ENCODE measurements around the gene TSPAN18. TPM values are rescaled to one million over a fixed set of nuclear protein-coding genes. Genes with fewer than 3 reads are reported as not detected.
A peak's percentile ranks its signal among the peaks of the same experiment; 100 is the strongest.

TSPAN18 gene
- total and polyA plus RNA-seq, 9 donors, result 2.1 to 35.3 (median 14.4) TPM

- TF ChIP-seq EP300 (IDR thresholded peaks at IDR 0.05), result no peak
- TF ChIP-seq CTCF (IDR thresholded peaks at IDR 0.05), result no peak
- no peak for TF ChIP-seq POLR2A (IDR thresholded peaks at IDR 0.05)
- intact Hi-C loops (cut with DNase I), result no loop called here
- no peaks in the 10 kb centered on the region for H3K27me3 ChIP-seq
- H3K36me3 ChIP-seq, result no peaks in the 10 kb centered on the region
- no peak overlapping the region for H3K4me3 ChIP-seq
- no peak for DNase-seq
- 5 to 12% (median 8%) methylated on average over 14 of the region's 14 CpGs for WGBS, 3 donors
- H3K27ac ChIP-seq, result peak overlapping the region in 1 of 2 donors; percentile 12
- H3K4me1 ChIP-seq (ENCODE audit: insufficient read depth), result no peaks in the 10 kb centered on the region
- no peaks in the 10 kb centered on the region for H3K9me3 ChIP-seq
Observed at GRCh38 chr11:44804449-44805437, 78.0 kb downstream of the TSPAN18 start.

GRCh38 chr11:44805596-44805995 lies 78.8 kb downstream of the TSPAN18 start:
- no peak for DNase-seq
- no peaks in the 10 kb centered on the region for H3K4me1 ChIP-seq (ENCODE audit: insufficient read depth)
- TF ChIP-seq POLR2A (IDR thresholded peaks at IDR 0.05) (no peak), CTCF (IDR thresholded peaks at IDR 0.05) (no peak), EP300 (IDR thresholded peaks at IDR 0.05) (no peak)
- no peaks in the 10 kb centered on the region for H3K9me3 ChIP-seq
- no peaks in the 10 kb centered on the region for H3K36me3 ChIP-seq
- no peak overlapping the region for H3K27ac ChIP-seq
- WGBS, 3 donors, result 71 to 85% (median 73%) methylated on average over 6 of the region's 6 CpGs
- H3K27me3 ChIP-seq, result no peaks in the 10 kb centered on the region
- no peak overlapping the region for H3K4me3 ChIP-seq
- intact Hi-C loops (cut with DNase I), result no loop called here

DNA sequence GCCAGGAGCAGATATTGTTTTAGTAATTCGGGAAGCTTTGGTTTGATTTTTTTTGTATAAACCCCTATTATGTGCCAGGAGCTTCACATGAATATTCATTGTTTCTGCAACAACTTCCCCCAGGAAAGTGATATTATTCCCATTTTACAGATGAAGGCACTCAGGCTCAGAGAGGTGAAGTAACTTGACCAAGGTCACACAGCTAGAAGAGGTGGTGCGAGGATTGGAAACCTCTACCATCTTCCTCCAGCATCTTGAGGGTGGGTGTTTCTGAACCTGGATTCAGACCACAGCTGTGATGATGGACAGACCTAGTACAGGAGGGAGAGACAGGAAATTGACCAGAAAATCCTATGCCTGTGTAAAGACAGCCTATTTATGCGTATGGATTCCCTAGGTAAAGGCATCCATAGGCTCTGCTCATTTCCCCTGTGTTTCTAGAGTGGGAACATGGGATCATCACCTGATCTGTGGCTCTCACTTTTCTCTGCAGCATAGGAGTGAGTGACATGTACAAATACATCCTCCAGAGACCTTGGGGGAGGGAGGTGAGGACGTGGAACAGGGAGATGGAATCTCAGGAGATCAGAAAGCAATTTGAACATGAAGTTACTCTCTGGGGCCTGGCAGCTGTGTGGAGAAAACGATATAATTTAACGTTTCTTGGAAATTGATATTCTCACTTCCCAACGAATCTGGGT lies 81.4 kb downstream of the TSPAN18 start:
- H3K4me1 ChIP-seq (ENCODE audit: insufficient read depth), result no peaks in the 10 kb centered on the region
- 66 to 78% (median 70%) methylated on average over 7 of the region's 7 CpGs for WGBS, 3 donors
- TF ChIP-seq EP300 (IDR thresholded peaks at IDR 0.05) (no peak), POLR2A (IDR thresholded peaks at IDR 0.05) (no peak), CTCF (IDR thresholded peaks at IDR 0.05) (no peak)
- intact Hi-C loops (cut with DNase I), result no loop called here
- H3K36me3 ChIP-seq, result no peaks in the 10 kb centered on the region
- no peak overlapping the region for H3K27ac ChIP-seq
- no peak for DNase-seq
- H3K4me3 ChIP-seq, result no peak overlapping the region
- no peaks in the 10 kb centered on the region for H3K9me3 ChIP-seq
- H3K27me3 ChIP-seq, result no peaks in the 10 kb centered on the region

DNA sequence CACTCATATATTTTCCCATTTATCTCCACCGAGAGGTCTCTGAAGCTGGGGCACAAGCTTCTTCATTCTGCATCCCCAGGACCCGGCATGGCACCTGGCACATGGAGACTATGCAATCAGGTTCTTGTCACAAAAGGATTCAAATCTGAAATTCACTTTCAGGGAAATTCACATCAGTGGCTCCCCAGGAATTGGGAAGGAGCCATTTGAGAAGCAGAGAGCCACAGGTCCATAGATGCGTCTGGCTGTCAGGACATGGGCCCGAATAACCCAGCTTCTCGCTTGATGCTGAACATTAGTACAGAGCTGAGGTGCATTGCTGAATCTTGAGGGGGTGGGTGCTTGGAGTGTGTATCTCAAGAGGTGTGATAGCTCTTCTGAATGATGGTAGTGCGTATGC lies 82.5 kb downstream of the TSPAN18 start:
- Histone ChIP-seq H3K9me3 (no peaks in the 10 kb centered on the region), H3K4me3 (no peak overlapping the region), H3K4me1 (ENCODE audit: insufficient read depth) (no peaks in the 10 kb centered on the region), H3K27me3 (no peaks in the 10 kb centered on the region), H3K36me3 (no peaks in the 10 kb centered on the region), H3K27ac (no peak overlapping the region)
- TF ChIP-seq EP300 (IDR thresholded peaks at IDR 0.05) (no peak), POLR2A (IDR thresholded peaks at IDR 0.05) (no peak), CTCF (IDR thresholded peaks at IDR 0.05) (no peak)
- intact Hi-C loops (cut with DNase I), result no loop called here
- 77 to 79% (median 77%) methylated on average over 6 of the region's 6 CpGs for WGBS, 3 donors
- DNase-seq, result no peak

All from ovary (tissue), 9 donors.